SH-SY5Y (cell line): Measurements from ENCODE around the gene FBXL13.

Experiments
- GATA2 ChIP-seq: IDR thresholded peaks from 2 replicates; pipeline ENCODE4 v1.6.1; 2011; ENCODE audit warnings: mild to moderate bottlenecking, low read depth, low read length
- GATA3 ChIP-seq: IDR thresholded peaks from 2 replicates; pipeline ENCODE4 v1.6.1; 2011; ENCODE audit warnings: low read depth, mild to moderate bottlenecking, low read length, moderate library complexity

Gene FBXL13

GRCh38 chr7:102927312-102927933, 147.2 kb downstream of the FBXL13 start:
- TF ChIP-seq GATA3 (no peak), GATA2 (no peak)

GRCh38 chr7:102926783-102927140, 147.8 kb downstream of the FBXL13 start:
- no peak for TF ChIP-seq GATA3

- peak; percentile 24; the same call in 1 of the 2 replicates for TF ChIP-seq GATA2
- TF ChIP-seq GATA3: no peak
Measured at GRCh38 chr7:102925976-102926782, 148.4 kb downstream of the FBXL13 start.

GRCh38 chr7:102918845-102919244, 155.8 kb downstream of the FBXL13 start:
- TF ChIP-seq GATA2 (no peak), GATA3 (no peak)

GRCh38 chr7:102917436-102918353, 156.9 kb downstream of the FBXL13 start:
- no peak for TF ChIP-seq GATA2
- no peak for TF ChIP-seq GATA3

- TF ChIP-seq GATA3 (no peak), GATA2 (no peak)
Measured at GRCh38 chr7:102916881-102917280, 157.7 kb downstream of the FBXL13 start.

GRCh38 chr7:102916426-102916825, 158.2 kb downstream of the FBXL13 start:
- TF ChIP-seq GATA3: no peak
- TF ChIP-seq GATA2: no peak

- no peak for TF ChIP-seq GATA2
- TF ChIP-seq GATA3: no peak
Measured at GRCh38 chr7:102914585-102914984, 160.0 kb downstream of the FBXL13 start.

- TF ChIP-seq GATA3: no peak
- no peak for TF ChIP-seq GATA2
Measured at GRCh38 chr7:102913826-102914225, 160.8 kb downstream of the FBXL13 start.

GRCh38 chr7:102912742-102913141, 161.9 kb downstream of the FBXL13 start, which contains the start of gene LRRC17:
TSS of gene LRRC17 (plus strand) at chr7:102913000. CDS start at chr7:102933914, 20,914 bp downstream.
- TF ChIP-seq GATA3 (no peak), GATA2 (no peak)

GRCh38 chr7:102908676-102909075, 165.9 kb downstream of the FBXL13 start:
- TF ChIP-seq GATA3 (no peak), GATA2 (no peak)

GRCh38 chr7:102898532-102898859, 176.1 kb downstream of the FBXL13 start:
- TF ChIP-seq GATA2 (no peak), GATA3 (no peak)

- TF ChIP-seq GATA3 (no peak), GATA2 (no peak)
Measured at GRCh38 chr7:102897856-102898531, 176.6 kb downstream of the FBXL13 start.

- TF ChIP-seq GATA2 (no peak), GATA3 (no peak)
Measured at GRCh38 chr7:102897211-102897631, 177.4 kb downstream of the FBXL13 start.
